ENCODE results near the gene TTC21B. TPM values are rescaled to one million over a fixed set of nuclear protein-coding genes. Genes with fewer than 3 reads are reported as not detected.

Gene TTC21B
- total RNA-seq, 1 experiment from 2014 or later: 9.8 TPM

DNA sequence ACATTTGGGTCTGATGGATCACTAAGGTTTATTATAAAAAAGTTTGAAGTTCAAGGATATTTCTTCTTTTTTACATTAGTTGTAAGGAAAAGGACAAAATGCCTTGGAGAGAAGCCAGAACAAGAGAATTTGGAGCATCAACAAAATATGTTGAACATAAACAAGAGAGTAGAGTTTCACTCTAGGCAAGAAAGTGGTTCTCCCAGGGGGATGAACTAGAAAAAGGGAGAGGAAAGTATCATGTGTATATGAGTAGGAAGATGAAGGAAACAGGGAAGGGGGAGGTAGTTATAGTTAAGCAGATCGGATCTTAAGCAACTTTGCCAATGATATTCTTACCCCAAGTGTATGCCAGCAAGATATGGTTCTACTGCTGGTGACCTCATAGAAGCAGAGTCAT is 95.7 kb downstream of the TTC21B start:
- H3K4me2 ChIP-seq: no peak overlapping the region
- no peaks in the 10 kb centered on the region for H3K36me3 ChIP-seq (ENCODE audit: low read depth)
- DNase-seq: no peak
- no peaks in the 10 kb centered on the region for H3K27me3 ChIP-seq (ENCODE audit: insufficient read depth, low read depth)
- no peaks in the 10 kb centered on the region for H3K9me3 ChIP-seq (ENCODE audit: insufficient read depth, low read depth)
- H2AFZ ChIP-seq: no peak overlapping the region
- POLR2A ChIA-PET (ENCODE audit: unreplicated experiment): no interaction called here
- no peaks in the 10 kb centered on the region for H3K79me2 ChIP-seq (ENCODE audit: low read depth)
- CTCF ChIA-PET: no interaction called here
- no peaks in the 10 kb centered on the region for H3K4me1 ChIP-seq (replicated peaks; ENCODE audit: insufficient read depth)
- no peak overlapping the region for H3K4me3 ChIP-seq
- TF ChIP-seq, protein P1, sequence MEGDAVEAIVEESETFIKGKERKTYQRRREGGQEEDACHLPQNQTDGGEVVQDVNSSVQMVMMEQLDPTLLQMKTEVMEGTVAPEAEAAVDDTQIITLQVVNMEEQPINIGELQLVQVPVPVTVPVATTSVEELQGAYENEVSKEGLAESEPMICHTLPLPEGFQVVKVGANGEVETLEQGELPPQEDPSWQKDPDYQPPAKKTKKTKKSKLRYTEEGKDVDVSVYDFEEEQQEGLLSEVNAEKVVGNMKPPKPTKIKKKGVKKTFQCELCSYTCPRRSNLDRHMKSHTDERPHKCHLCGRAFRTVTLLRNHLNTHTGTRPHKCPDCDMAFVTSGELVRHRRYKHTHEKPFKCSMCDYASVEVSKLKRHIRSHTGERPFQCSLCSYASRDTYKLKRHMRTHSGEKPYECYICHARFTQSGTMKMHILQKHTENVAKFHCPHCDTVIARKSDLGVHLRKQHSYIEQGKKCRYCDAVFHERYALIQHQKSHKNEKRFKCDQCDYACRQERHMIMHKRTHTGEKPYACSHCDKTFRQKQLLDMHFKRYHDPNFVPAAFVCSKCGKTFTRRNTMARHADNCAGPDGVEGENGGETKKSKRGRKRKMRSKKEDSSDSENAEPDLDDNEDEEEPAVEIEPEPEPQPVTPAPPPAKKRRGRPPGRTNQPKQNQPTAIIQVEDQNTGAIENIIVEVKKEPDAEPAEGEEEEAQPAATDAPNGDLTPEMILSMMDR (conservative IDR thresholded peaks at IDR 0.05): no peak
- no peak for TF ChIP-seq EZH2 (IDR thresholded peaks at IDR 0.05; ENCODE audit: low read depth)
- H4K20me1 ChIP-seq (ENCODE audit: insufficient read depth): no peaks in the 10 kb centered on the region
- no peaks in the 10 kb centered on the region for H3K9me2 ChIP-seq (ENCODE audit: insufficient read depth)
- no peaks in the 10 kb centered on the region for H3F3A ChIP-seq (ENCODE audit: insufficient read depth, low read depth)
- H3K27ac ChIP-seq: no peak overlapping the region
- intact Hi-C loops (cut with micrococcal nuclease; ENCODE audit: unreplicated experiment): no loop called here
- no TSS peak for BruUV-seq (replicated peaks)

DNA sequence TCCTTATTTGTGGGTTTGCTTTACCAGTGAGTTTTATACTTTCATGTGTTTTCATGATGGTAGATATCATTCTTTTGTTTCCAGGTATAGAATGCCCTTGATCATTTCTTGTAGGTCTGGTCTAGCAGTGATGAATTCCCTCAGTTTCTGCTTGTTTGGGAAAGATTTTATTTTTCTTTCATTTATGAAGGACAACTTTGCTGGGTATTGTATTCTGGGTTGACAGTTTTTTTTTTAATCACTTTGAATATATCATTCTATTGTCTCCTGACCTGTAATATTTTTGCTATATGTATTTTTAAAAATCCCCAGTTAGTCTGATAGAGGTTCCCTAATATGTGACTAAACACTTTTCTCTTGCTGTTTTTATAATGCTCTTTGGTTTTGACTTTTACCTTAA is 101.2 kb downstream of the TTC21B start:
- Histone ChIP-seq H3K36me3 (ENCODE audit: low read depth) (no peaks in the 10 kb centered on the region), H3K9me2 (ENCODE audit: insufficient read depth) (no peaks in the 10 kb centered on the region), H3K4me1 (replicated peaks; ENCODE audit: insufficient read depth) (no peaks in the 10 kb centered on the region), H3K79me2 (ENCODE audit: low read depth) (no peaks in the 10 kb centered on the region), H3F3A (ENCODE audit: insufficient read depth, low read depth) (no peaks in the 10 kb centered on the region), H3K4me2 (no peak overlapping the region), H4K20me1 (ENCODE audit: insufficient read depth) (no peaks in the 10 kb centered on the region), H3K9me3 (ENCODE audit: insufficient read depth, low read depth) (no peaks in the 10 kb centered on the region; the same call in 1 of the 2 replicates), H2AFZ (no peak overlapping the region), H3K4me3 (no peak overlapping the region), H3K27ac (no peak overlapping the region), H3K27me3 (ENCODE audit: insufficient read depth, low read depth) (no peaks in the 10 kb centered on the region)
- TF ChIP-seq EZH2 (IDR thresholded peaks at IDR 0.05; ENCODE audit: low read depth): no peak
- TF ChIP-seq, protein P1 (conservative IDR thresholded peaks at IDR 0.05): no peak
- POLR2A ChIA-PET (ENCODE audit: unreplicated experiment): no interaction called here
- intact Hi-C loops (cut with micrococcal nuclease; ENCODE audit: unreplicated experiment): no loop called here
- CTCF ChIA-PET: no interaction called here
- DNase-seq: no peak
- no TSS peak for BruUV-seq (replicated peaks)

DNA sequence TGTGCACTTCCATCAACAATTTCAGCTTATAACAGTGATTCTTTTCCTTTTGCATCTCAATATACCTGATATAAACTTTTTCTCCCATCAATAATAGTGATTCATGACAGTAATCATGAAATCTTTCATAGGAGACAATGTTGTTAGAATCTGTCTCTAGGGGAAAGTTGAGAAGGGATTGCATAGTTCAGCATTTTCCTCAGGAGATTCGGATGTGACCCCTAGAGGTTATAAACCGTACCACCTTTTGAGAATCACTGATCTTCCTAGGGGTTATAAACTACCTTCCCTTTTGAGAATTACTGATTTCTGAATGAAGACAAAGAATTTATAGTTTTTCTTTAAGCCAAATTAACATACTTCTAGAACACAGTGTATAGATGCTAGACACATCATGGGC is 106.6 kb downstream of the TTC21B start:
- no peak for DNase-seq

More for the DNA sequence above, 106.6 kb downstream of the TTC21B start:
- H3K27me3 ChIP-seq (ENCODE audit: insufficient read depth, low read depth): no peaks in the 10 kb centered on the region
- H3K36me3 ChIP-seq (ENCODE audit: low read depth): no peaks in the 10 kb centered on the region
- H3K27ac ChIP-seq: no peak overlapping the region
- no TSS peak for BruUV-seq (replicated peaks)
- H3K9me2 ChIP-seq (ENCODE audit: insufficient read depth): no peaks in the 10 kb centered on the region
- no peak overlapping the region for H2AFZ ChIP-seq
- no peaks in the 10 kb centered on the region for H3K4me1 ChIP-seq (replicated peaks; ENCODE audit: insufficient read depth)
- no peaks in the 10 kb centered on the region; the same call in 1 of the 2 replicates for H3K9me3 ChIP-seq (ENCODE audit: insufficient read depth, low read depth)
- no peaks in the 10 kb centered on the region for H3F3A ChIP-seq (ENCODE audit: insufficient read depth, low read depth)
- no peaks in the 10 kb centered on the region for H3K79me2 ChIP-seq (ENCODE audit: low read depth)
- intact Hi-C loops (cut with micrococcal nuclease; ENCODE audit: unreplicated experiment): no loop called here
- CTCF ChIA-PET: no interaction called here
- H3K4me3 ChIP-seq: no peak overlapping the region
- H4K20me1 ChIP-seq (ENCODE audit: insufficient read depth): no peaks in the 10 kb centered on the region
- POLR2A ChIA-PET (ENCODE audit: unreplicated experiment): no interaction called here
- no peak overlapping the region for H3K4me2 ChIP-seq
- TF ChIP-seq, protein P1 (conservative IDR thresholded peaks at IDR 0.05): no peak
- TF ChIP-seq EZH2 (IDR thresholded peaks at IDR 0.05; ENCODE audit: low read depth): no peak

All from PC-9 (cell line).